Activated CD4-positive, alpha-beta T cell treated with anti-CD3 and anti-CD28 coated beads, Interleukin-2, amount 50 U/mL, for 24 hours (primary cell): ENCODE results near the gene MACF1.

ENCODE experiments used
- DNase-seq, 2 donors: peaks; one replicate each; pipeline ENCODE4 v3.0.0-alpha.2; 2020; ENCODE audit warnings: low read depth in 1 of 2, low spot score in 1 of 2

MACF1 gene

GRCh38 chr1:39411526-39412478 lies 207.3 kb downstream of the MACF1 start:
- no peak for DNase-seq

GRCh38 chr1:39412892-39413291 lies 208.4 kb downstream of the MACF1 start:
- DNase-seq = no peak

GRCh38 chr1:39413902-39414528 lies 209.5 kb downstream of the MACF1 start:
- DNase-seq = no peak

GRCh38 chr1:39415553-39415952 lies 211.1 kb downstream of the MACF1 start:
- no peak for DNase-seq

GRCh38 chr1:39416609-39417008 lies 212.1 kb downstream of the MACF1 start:
- DNase-seq = no peak

- no peak for DNase-seq
Measured at GRCh38 chr1:39418236-39418635, 213.7 kb downstream of the MACF1 start.

- DNase-seq = no peak
Measured at GRCh38 chr1:39420493-39420892, 216.0 kb downstream of the MACF1 start.

GRCh38 chr1:39422614-39423013 lies 218.1 kb downstream of the MACF1 start:
- no peak for DNase-seq

- DNase-seq = no peak
Measured at GRCh38 chr1:39425151-39425550, 220.7 kb downstream of the MACF1 start.

- no peak for DNase-seq
Measured at GRCh38 chr1:39425634-39426033, 221.1 kb downstream of the MACF1 start.

- DNase-seq = no peak
Measured at GRCh38 chr1:39426346-39426745, 221.9 kb downstream of the MACF1 start.

GRCh38 chr1:39427374-39427773 lies 222.9 kb downstream of the MACF1 start:
- no peak for DNase-seq

GRCh38 chr1:39427912-39428311 lies 223.4 kb downstream of the MACF1 start:
- no peak for DNase-seq

- DNase-seq = no peak
Measured at GRCh38 chr1:39431927-39432326, 227.4 kb downstream of the MACF1 start.

GRCh38 chr1:39434797-39435395 lies 230.4 kb downstream of the MACF1 start:
- DNase-seq = no peak

GRCh38 chr1:39435597-39435996 lies 231.1 kb downstream of the MACF1 start:
- no peak for DNase-seq

- DNase-seq = no peak
Measured at GRCh38 chr1:39436842-39437241, 232.3 kb downstream of the MACF1 start.

- DNase-seq = no peak
Measured at GRCh38 chr1:39438042-39438441, 233.5 kb downstream of the MACF1 start.

- DNase-seq = no peak
Measured at GRCh38 chr1:39440856-39441255, 236.4 kb downstream of the MACF1 start.

- DNase-seq = no peak
Measured at GRCh38 chr1:39441797-39442196, 237.3 kb downstream of the MACF1 start.

- no peak for DNase-seq
Measured at GRCh38 chr1:39445573-39445972, 241.1 kb downstream of the MACF1 start.

GRCh38 chr1:39446986-39447567 lies 242.6 kb downstream of the MACF1 start:
- DNase-seq = no peak
